ENCODE measurements around the gene TBXA2R.

DNA sequence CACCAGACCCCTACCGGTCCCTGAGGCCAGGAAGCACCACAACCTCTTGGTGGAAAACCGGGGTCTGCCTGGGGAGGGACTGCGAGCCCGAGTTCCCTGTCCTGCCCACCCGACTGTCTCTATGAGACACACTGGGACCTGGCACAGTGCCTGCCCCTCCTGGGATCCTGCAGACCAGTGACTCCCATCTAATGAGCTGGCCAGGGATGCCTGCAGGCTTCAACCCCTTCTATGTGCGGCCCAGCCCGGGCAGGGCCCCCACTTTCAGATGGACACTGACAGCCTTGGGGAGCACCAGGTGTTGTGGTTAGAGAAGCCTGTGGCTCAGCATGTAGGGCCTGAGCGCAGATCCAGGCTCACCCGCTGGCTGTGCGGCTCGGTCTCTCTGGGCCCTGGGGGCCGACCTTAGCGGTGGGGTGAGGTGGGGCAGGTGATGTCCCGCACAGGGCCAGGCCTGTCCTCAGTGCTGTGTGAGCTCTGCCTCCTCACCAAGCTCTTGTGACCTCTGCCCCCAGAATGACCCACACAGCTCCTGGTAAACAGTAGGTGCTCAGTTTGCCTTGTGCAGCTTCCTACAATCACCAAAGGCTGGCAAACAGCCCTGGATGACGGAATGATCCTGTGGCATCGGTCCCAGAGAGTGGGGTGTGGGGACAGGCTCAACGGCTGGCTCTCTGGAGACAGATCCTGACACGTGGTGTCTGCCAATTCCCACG, 37.8 kb upstream of the TBXA2R start:
- TF ChIP-seq, protein P1, sequence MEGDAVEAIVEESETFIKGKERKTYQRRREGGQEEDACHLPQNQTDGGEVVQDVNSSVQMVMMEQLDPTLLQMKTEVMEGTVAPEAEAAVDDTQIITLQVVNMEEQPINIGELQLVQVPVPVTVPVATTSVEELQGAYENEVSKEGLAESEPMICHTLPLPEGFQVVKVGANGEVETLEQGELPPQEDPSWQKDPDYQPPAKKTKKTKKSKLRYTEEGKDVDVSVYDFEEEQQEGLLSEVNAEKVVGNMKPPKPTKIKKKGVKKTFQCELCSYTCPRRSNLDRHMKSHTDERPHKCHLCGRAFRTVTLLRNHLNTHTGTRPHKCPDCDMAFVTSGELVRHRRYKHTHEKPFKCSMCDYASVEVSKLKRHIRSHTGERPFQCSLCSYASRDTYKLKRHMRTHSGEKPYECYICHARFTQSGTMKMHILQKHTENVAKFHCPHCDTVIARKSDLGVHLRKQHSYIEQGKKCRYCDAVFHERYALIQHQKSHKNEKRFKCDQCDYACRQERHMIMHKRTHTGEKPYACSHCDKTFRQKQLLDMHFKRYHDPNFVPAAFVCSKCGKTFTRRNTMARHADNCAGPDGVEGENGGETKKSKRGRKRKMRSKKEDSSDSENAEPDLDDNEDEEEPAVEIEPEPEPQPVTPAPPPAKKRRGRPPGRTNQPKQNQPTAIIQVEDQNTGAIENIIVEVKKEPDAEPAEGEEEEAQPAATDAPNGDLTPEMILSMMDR (IDR thresholded peaks at IDR 0.05; ENCODE audit: low read length): no peak
- TF ChIP-seq EZH2 (optimal IDR thresholded peaks at IDR 0.05; ENCODE audit: low read depth, low read length): no peak
- TF ChIP-seq EZH2phosphoT487 (IDR thresholded peaks at IDR 0.05; ENCODE audit: low read length): no peak
